Uterus (tissue), 2 donors: Measurements from ENCODE around the gene GPC2.

Experiments
- CTCF ChIP-seq, 4 experiments: fragments of 200-600 bp in 2 of 4; fragments of 450-650 bp in 2 of 4; sonication (generic) in 2 of 4; IDR thresholded peaks; one replicate each; pipeline ENCODE4 v1.5.1; 2016 to 2019; ENCODE audit warnings: antibody characterized with exemption in 4 of 4, mild to moderate bottlenecking in 2 of 4, moderate library complexity in 1 of 4
- POLR2A ChIP-seq, 2 donors: fragments of 450-650 bp; IDR thresholded peaks; one replicate each; pipeline ENCODE4 v1.6.1; 2016; ENCODE audit warnings: antibody characterized with exemption in 2 of 2, mild to moderate bottlenecking in 1 of 2, moderate library complexity in 1 of 2

DNA sequence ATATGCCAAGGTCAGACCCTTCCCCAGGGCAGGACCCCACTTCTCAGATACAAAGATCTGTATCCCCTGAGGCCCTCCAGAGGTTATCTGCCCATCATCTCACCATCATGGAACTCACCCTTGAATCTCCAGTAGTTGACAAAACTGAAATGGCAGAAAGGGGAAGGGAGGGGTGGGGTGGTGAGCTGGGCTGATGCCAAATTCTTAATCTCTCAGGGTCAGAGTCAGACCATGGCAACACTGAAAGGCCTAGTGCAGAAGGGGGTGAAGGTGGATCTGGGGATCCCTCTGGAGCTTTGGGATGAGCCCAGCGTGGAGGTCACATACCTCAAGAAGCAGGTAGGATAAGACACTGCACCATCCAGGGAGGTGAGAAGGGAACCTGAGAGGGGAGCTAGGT lies 54.6 kb downstream of the GPC2 start:
- TF ChIP-seq CTCF (IDR thresholded peaks at IDR 0.05) (no peak), POLR2A (IDR thresholded peaks at IDR 0.05) (no peak)
